T47D (cell line): Measurements from ENCODE around the gene SLC22A13.
"Not testable (repeated sequence)": the region's sequence is repeated elsewhere in the genome, so short reads cannot be mapped to it uniquely, and the experiment has no call there.

Experiments used
- DNase-seq, 2 experiments: peaks; one replicate each; pipeline versions ENCODE4 v3.0.0 to v3.0.0-alpha.2; 2011 to 2012; ENCODE audit warnings: low read depth in 1 of 2, low spot score in 1 of 2
- JUND ChIP-seq: IDR thresholded peaks from 2 replicates; pipeline ENCODE4 v1.6.1; 2012; ENCODE audit warnings: low read depth
- in situ Hi-C: cut with HindIII; loops from 2 replicates; pipeline ENCODE4 v1.10.0; 2016; ENCODE audit warnings: low sequenced_read_pairs, low pct_unique_long_range_greater_than_20kb

Gene SLC22A13

GRCh38 chr3:38265604-38266307 lies at the start of gene SLC22A13:
TSS of gene SLC22A13 (plus strand) at chr3:38265812. CDS start at chr3:38265861, 49 bp downstream.
- TF ChIP-seq JUND: no peak
- no peak for DNase-seq
- in situ Hi-C loops: no loop called here

GRCh38 chr3:38219609-38220197 lies 45.9 kb upstream of the SLC22A13 start:
- no peak for TF ChIP-seq JUND

GRCh38 chr3:38221005-38221404 lies 44.6 kb upstream of the SLC22A13 start:
- no peak for DNase-seq
- TF ChIP-seq JUND: no peak
- in situ Hi-C loops: no loop called here

More at GRCh38 chr3:38219609-38220197, 45.9 kb upstream of the SLC22A13 start:
- no peak for DNase-seq
- in situ Hi-C loops: no loop called here

GRCh38 chr3:38222032-38222634 lies 43.5 kb upstream of the SLC22A13 start:
- no peak for DNase-seq
- no peak for TF ChIP-seq JUND
- in situ Hi-C loops: no loop called here

GRCh38 chr3:38224357-38224756 lies 41.3 kb upstream of the SLC22A13 start:
- no peak for DNase-seq
- no peak for TF ChIP-seq JUND

GRCh38 chr3:38226273-38226672 lies 39.3 kb upstream of the SLC22A13 start:
- no peak for TF ChIP-seq JUND
- in situ Hi-C loops: no loop called here
- DNase-seq: no peak

More at GRCh38 chr3:38224357-38224756, 41.3 kb upstream of the SLC22A13 start:
- in situ Hi-C loops: no loop called here

- in situ Hi-C loops: no loop called here
- DNase-seq: no peak
- no peak for TF ChIP-seq JUND
Observed at GRCh38 chr3:38227989-38228388, 37.6 kb upstream of the SLC22A13 start.

DNA sequence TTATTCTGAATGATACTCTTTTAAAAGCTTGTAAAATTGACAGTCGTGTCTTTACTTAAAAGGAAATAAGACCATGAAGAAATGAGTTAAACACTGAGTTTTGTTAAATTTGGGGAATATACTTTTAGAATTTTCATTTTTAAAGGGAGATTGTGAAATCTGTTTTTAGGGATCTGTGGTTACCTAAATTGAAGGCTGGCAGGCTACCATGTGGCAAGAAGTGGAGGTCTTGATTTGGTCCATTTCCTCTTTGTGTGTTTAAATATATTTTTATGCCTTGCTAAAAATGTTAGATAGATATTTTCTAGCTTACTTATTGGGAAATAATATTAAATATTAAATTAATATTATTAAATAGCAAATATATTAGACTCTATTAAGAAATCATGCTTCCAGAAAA lies 36.6 kb upstream of the SLC22A13 start:
- TF ChIP-seq JUND: no peak
- in situ Hi-C loops: no loop called here
- no peak for DNase-seq

DNA sequence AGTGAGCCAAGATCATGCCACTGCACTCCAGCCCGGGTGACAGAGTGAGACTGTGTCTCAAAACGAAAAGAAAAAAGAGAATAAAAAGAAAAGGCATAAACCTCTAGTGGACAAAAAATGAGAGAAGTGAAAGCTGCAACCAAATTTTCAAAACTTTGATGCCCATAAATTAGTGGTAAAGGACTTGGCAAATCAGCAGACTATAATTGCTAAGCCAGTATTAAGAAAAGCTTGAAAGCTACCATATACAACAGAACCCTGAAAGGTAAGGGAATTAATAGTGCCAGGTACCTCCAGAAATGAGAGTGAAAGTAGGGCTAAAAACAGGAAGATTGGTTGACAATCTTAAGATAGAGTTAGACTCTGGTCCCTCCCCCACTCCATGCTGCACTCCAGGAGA lies 32.9 kb upstream of the SLC22A13 start:
- in situ Hi-C loops: no loop called here
- TF ChIP-seq JUND: no peak
- DNase-seq: no peak

DNA sequence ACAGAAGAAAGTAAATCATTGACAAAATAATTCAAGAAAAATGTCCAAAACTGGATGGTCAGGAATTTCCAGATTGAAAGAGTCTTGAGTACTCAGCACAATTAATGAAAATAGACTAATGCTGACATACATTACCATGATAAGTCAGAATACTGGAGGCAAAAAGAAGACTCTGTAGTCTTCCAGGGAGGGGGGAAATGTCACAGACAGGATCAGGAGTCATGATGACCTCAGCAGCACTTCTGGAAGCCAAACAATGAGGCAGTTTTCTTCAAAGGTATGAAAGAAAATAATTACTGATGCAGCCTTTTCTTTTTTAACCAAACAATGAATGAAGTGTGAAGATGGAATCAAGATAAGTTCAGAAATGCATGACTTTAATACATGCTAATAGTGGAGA lies 30.1 kb upstream of the SLC22A13 start:
- in situ Hi-C loops: no loop called here
- DNase-seq: no peak

DNA sequence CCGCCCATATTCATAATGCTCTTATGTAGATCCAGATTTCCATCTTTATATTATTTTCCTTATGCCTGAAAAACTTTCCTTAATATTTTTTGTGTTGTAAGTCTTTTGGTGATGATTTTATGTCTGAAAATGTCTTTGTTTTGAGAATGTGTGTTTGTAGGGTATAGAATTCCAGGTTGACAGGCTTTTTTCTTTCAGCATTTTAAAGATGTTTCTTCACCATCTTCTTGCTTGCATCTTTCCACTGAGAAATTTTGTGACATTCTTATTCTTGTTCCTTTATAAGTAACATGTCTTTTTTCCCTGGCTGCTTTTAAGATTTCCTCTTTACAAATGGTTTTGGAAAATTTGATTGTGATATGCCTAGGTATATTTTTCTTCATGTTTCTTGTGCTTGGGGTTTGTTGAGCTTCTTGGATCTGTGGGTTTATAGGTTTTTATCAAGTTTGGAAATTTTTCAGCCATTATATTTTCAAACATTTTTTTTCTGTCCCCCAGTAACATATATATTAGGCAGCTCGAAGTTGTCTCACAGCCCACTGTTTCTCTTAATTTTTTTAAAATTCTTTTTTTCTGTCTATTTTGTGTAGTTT lies 27.1 kb upstream of the SLC22A13 start:
- TF ChIP-seq JUND: no peak
- in situ Hi-C loops: no loop called here
- DNase-seq: no peak

More for the DNA sequence above, 30.1 kb upstream of the SLC22A13 start:
- no peak for TF ChIP-seq JUND

DNA sequence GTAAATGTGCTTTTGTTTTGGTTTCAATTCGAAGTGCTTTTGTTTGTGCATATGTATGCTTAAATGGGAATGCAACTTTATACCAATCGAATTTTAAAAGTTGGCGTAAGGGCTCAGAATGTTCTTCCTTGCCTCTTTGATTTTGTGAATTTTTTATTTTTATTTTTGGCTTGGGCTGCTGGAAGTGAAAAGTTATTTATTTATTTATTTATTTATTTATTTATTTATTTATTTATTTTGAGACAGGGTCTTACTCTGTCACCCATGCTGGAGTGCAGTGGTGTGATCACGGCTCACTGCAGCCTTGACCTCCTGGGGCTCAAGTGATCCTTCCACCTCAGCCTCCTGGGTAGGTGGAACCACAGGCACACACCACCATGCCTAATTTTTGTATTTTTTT lies 22.8 kb upstream of the SLC22A13 start:
- in situ Hi-C loops, DNase-seq: not testable (repeated sequence)

- no peak for DNase-seq
- TF ChIP-seq JUND: no peak
- in situ Hi-C loops: no loop called here
Observed at GRCh38 chr3:38245930-38246329, 19.7 kb upstream of the SLC22A13 start.
